Measurements from ENCODE around the gene SRSF3.

- no peak for TF ChIP-seq CTCF (IDR thresholded peaks at IDR 0.05; ENCODE audit: poor library complexity, severe bottlenecking)
- TF ChIP-seq POLR2AphosphoS5 (IDR thresholded peaks at IDR 0.05): no peak
- no peak for TF ChIP-seq TAF1 (IDR thresholded peaks at IDR 0.05; ENCODE audit: low read depth)
- TF ChIP-seq EP300 (conservative IDR thresholded peaks at IDR 0.05; ENCODE audit: poor library complexity, severe bottlenecking): no peak
- no peak for TF ChIP-seq REST (IDR thresholded peaks at IDR 0.05; ENCODE audit: borderline replicate concordance)
- no peak for TF ChIP-seq RAD21 (conservative IDR thresholded peaks at IDR 0.05)
- TF ChIP-seq EZH2 (IDR thresholded peaks at IDR 0.05; ENCODE audit: borderline replicate concordance, insufficient read depth, low read length, poor library complexity, severe bottlenecking): no peak
- TF ChIP-seq SMC3 (conservative IDR thresholded peaks at IDR 0.05; ENCODE audit: poor library complexity): no peak
These were observed 44.4 kb downstream of the SRSF3 start for GRCh38 chr6:36638579-36638978.
